ENCODE data around the gene NT5DC1.

The NT5DC1 gene

GRCh38 chr6:116239256-116239655, 138.6 kb downstream of the NT5DC1 start:
- H2AFZ ChIP-seq (ENCODE audit: low read depth, low read length): no peak overlapping the region
- no peak overlapping the region for H3K27ac ChIP-seq (ENCODE audit: low read length)
- H3K4me2 ChIP-seq (ENCODE audit: insufficient read depth, low read length): no peak overlapping the region
- ATAC-seq (ENCODE audit: insufficient read depth, low read depth) (no peak), DNase-seq (no peak)
- no peaks in the 10 kb centered on the region for H3K9me3 ChIP-seq (ENCODE audit: insufficient read depth, low read length, severe bottlenecking)
- no peaks in the 10 kb centered on the region for H3K79me2 ChIP-seq (ENCODE audit: insufficient read depth, low read length)
- no peaks in the 10 kb centered on the region for H3K36me3 ChIP-seq (ENCODE audit: insufficient read depth, low read length)
- no peak overlapping the region for H3K4me3 ChIP-seq (ENCODE audit: low read depth in 1 of 2, low read length in 2 of 2)
- TF ChIP-seq CTCF (IDR thresholded peaks at IDR 0.05; ENCODE audit: borderline replicate concordance, extremely low read depth, low read length, poor library complexity, severe bottlenecking): no peak
- TF ChIP-seq EZH2 (IDR thresholded peaks at IDR 0.05; ENCODE audit: borderline replicate concordance, low read depth, low read length, severe bottlenecking): no peak
- H3K9ac ChIP-seq (ENCODE audit: low read depth, low read length): no peak overlapping the region
- no peaks in the 10 kb centered on the region for H3K27me3 ChIP-seq (ENCODE audit: insufficient read depth, low read length, poor library complexity)
- H3K4me1 ChIP-seq (ENCODE audit: insufficient read depth, low read length): no peaks in the 10 kb centered on the region
- no peaks in the 10 kb centered on the region for H4K20me1 ChIP-seq (ENCODE audit: insufficient read depth, low read length)

- H4K20me1 ChIP-seq (ENCODE audit: insufficient read depth, low read length): no peaks in the 10 kb centered on the region
- H3K4me2 ChIP-seq (ENCODE audit: insufficient read depth, low read length): no peak overlapping the region
- no peaks in the 10 kb centered on the region for H3K4me1 ChIP-seq (ENCODE audit: insufficient read depth, low read length)
- DNase-seq (no peak), ATAC-seq (ENCODE audit: insufficient read depth, low read depth) (no peak)
- TF ChIP-seq CTCF (IDR thresholded peaks at IDR 0.05; ENCODE audit: borderline replicate concordance, extremely low read depth, low read length, poor library complexity, severe bottlenecking): no peak
- TF ChIP-seq EZH2 (IDR thresholded peaks at IDR 0.05; ENCODE audit: borderline replicate concordance, low read depth, low read length, severe bottlenecking): no peak
- H3K79me2 ChIP-seq (ENCODE audit: insufficient read depth, low read length): no peaks in the 10 kb centered on the region
- no peak overlapping the region for H3K27ac ChIP-seq (ENCODE audit: low read length)
- no peak overlapping the region for H3K9ac ChIP-seq (ENCODE audit: low read depth, low read length)
- no peaks in the 10 kb centered on the region for H3K36me3 ChIP-seq (ENCODE audit: insufficient read depth, low read length)
- no peaks in the 10 kb centered on the region for H3K27me3 ChIP-seq (ENCODE audit: insufficient read depth, low read length, poor library complexity)
- H3K9me3 ChIP-seq (ENCODE audit: insufficient read depth, low read length, severe bottlenecking): no peaks in the 10 kb centered on the region
- H3K4me3 ChIP-seq (ENCODE audit: low read depth in 1 of 2, low read length in 2 of 2): no peak overlapping the region
- no peak overlapping the region for H2AFZ ChIP-seq (ENCODE audit: low read depth, low read length)
Measured at GRCh38 chr6:116239856-116240255, 139.2 kb downstream of the NT5DC1 start.

DNA sequence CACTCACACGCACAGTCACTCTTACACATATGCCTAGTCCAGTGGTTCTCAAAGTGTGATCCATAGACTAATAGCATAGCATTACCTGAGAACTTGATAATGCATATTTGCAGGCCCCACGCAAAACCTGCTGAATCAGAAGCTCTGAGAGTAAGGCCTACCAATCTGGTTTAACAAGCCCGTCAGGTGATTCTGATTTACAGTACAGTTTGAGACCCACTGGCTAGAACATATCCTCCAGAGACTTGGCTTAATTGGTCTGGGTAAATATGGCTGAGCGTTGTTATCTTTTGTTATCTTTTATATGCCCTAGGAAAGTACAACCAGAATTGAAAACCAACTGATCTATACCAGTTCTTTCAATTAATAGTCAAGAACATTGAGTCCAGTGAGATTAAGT, 143.6 kb downstream of the NT5DC1 start:
- Histone ChIP-seq H3K4me3 (ENCODE audit: low read depth in 1 of 2, low read length in 2 of 2) (no peak overlapping the region), H3K27me3 (ENCODE audit: insufficient read depth, low read length, poor library complexity) (no peaks in the 10 kb centered on the region), H3K79me2 (ENCODE audit: insufficient read depth, low read length) (no peaks in the 10 kb centered on the region), H3K36me3 (ENCODE audit: insufficient read depth, low read length) (no peaks in the 10 kb centered on the region), H3K9ac (ENCODE audit: low read depth, low read length) (no peak overlapping the region), H3K4me2 (ENCODE audit: insufficient read depth, low read length) (no peak overlapping the region), H3K9me3 (ENCODE audit: insufficient read depth, low read length, severe bottlenecking) (no peaks in the 10 kb centered on the region), H2AFZ (ENCODE audit: low read depth, low read length) (no peak overlapping the region), H3K27ac (ENCODE audit: low read length) (no peak overlapping the region), H4K20me1 (ENCODE audit: insufficient read depth, low read length) (no peaks in the 10 kb centered on the region), H3K4me1 (ENCODE audit: insufficient read depth, low read length) (0 out of 2 replicates have a peak, but pooled peaks cover 3% of the 10 kb centered on the region)
- no peak for TF ChIP-seq CTCF (IDR thresholded peaks at IDR 0.05; ENCODE audit: borderline replicate concordance, extremely low read depth, low read length, poor library complexity, severe bottlenecking)
- TF ChIP-seq EZH2 (IDR thresholded peaks at IDR 0.05; ENCODE audit: borderline replicate concordance, low read depth, low read length, severe bottlenecking): no peak
- DNase-seq: no peak
- no peak for ATAC-seq (ENCODE audit: insufficient read depth, low read depth)

DNA sequence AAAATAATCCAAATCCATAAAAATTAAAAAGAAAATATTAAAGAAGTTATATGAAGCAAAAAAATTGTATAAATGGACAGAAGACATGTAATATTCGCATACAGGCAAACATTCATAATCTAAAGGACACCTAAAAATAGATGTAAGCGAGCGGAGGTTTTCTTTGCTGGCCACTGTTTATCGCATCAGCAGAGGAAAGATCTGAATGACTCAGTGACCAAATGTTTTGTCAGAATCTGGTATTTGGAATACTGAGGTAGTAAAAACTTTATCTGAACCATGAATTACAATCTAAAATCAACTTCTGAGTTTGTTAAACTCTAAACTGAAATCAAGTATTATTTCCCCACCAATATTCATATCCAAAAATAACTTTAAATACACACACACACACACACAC, 145.4 kb downstream of the NT5DC1 start:
- ATAC-seq (ENCODE audit: insufficient read depth, low read depth): no peak
- H3K4me2 ChIP-seq (ENCODE audit: insufficient read depth, low read length): no peak overlapping the region
- no peak overlapping the region for H3K4me3 ChIP-seq (ENCODE audit: low read depth in 1 of 2, low read length in 2 of 2)
- H3K27me3 ChIP-seq (ENCODE audit: insufficient read depth, low read length, poor library complexity): no peaks in the 10 kb centered on the region
- no peak overlapping the region for H3K9ac ChIP-seq (ENCODE audit: low read depth, low read length)
- peaks cover 10% of the 10 kb centered on the region for H3K79me2 ChIP-seq (ENCODE audit: insufficient read depth, low read length)
- peaks cover 16% of the 10 kb centered on the region for H3K4me1 ChIP-seq (ENCODE audit: insufficient read depth, low read length)
- no peak for TF ChIP-seq EZH2 (IDR thresholded peaks at IDR 0.05; ENCODE audit: borderline replicate concordance, low read depth, low read length, severe bottlenecking)
- TF ChIP-seq CTCF (IDR thresholded peaks at IDR 0.05; ENCODE audit: borderline replicate concordance, extremely low read depth, low read length, poor library complexity, severe bottlenecking): no peak
- peaks cover 8% of the 10 kb centered on the region for H4K20me1 ChIP-seq (ENCODE audit: insufficient read depth, low read length)
- no peak overlapping the region for H2AFZ ChIP-seq (ENCODE audit: low read depth, low read length)
- DNase-seq: no peak
- no peaks in the 10 kb centered on the region for H3K9me3 ChIP-seq (ENCODE audit: insufficient read depth, low read length, severe bottlenecking)
- no peak overlapping the region for H3K27ac ChIP-seq (ENCODE audit: low read length)
- H3K36me3 ChIP-seq (ENCODE audit: insufficient read depth, low read length): peaks cover 6% of the 10 kb centered on the region
